Activated CD4-positive, CD25-positive, alpha-beta regulatory T cell (primary cell): ENCODE results near the gene EXOC1.
"Not testable (repeated sequence)": the region's sequence is repeated elsewhere in the genome, so short reads cannot be mapped to it uniquely, and the experiment has no call there.

Source experiments
- DNase-seq, 4 experiments: peaks; one replicate each; lab custom pipeline; 2025; lab: John Stamatoyannopoulos, UW

EXOC1 gene

GRCh38 chr4:55906323-55906722 lies 52.9 kb downstream of the EXOC1 start:
- DNase-seq: no peak

- no peak for DNase-seq
Observed at GRCh38 chr4:55906989-55907388, 53.5 kb downstream of the EXOC1 start.

GRCh38 chr4:55907469-55907868 lies 54.0 kb downstream of the EXOC1 start:
- no peak for DNase-seq

GRCh38 chr4:55910140-55910539 lies 56.7 kb downstream of the EXOC1 start:
- DNase-seq: no peak

- no peak for DNase-seq
Observed at GRCh38 chr4:55912249-55912648, 58.8 kb downstream of the EXOC1 start.

GRCh38 chr4:55920571-55920970 lies 67.1 kb downstream of the EXOC1 start:
- no peak for DNase-seq

GRCh38 chr4:55921093-55921492 lies 67.6 kb downstream of the EXOC1 start:
- no peak for DNase-seq

- no peak for DNase-seq
Observed at GRCh38 chr4:55925241-55925640, 71.8 kb downstream of the EXOC1 start.

- no peak for DNase-seq
Observed at GRCh38 chr4:55926610-55927009, 73.2 kb downstream of the EXOC1 start.

GRCh38 chr4:55927803-55928437 lies 74.5 kb downstream of the EXOC1 start:
- DNase-seq: no peak

- DNase-seq: no peak
Observed at GRCh38 chr4:55928846-55929245, 75.4 kb downstream of the EXOC1 start.

- no peak for DNase-seq
Observed at GRCh38 chr4:55931043-55931442, 77.6 kb downstream of the EXOC1 start.

- DNase-seq: no peak
Observed at GRCh38 chr4:55931833-55932232, 78.4 kb downstream of the EXOC1 start.

- no peak for DNase-seq
Observed at GRCh38 chr4:55932511-55932910, 79.1 kb downstream of the EXOC1 start.

GRCh38 chr4:55933611-55934010 lies 80.2 kb downstream of the EXOC1 start:
- DNase-seq: no peak

GRCh38 chr4:55935907-55936306 lies 82.5 kb downstream of the EXOC1 start:
- not testable (repeated sequence) for DNase-seq

- no peak for DNase-seq
Observed at GRCh38 chr4:55938481-55938880, 85.0 kb downstream of the EXOC1 start.

- DNase-seq: no peak
Observed at GRCh38 chr4:55939421-55939820, 86.0 kb downstream of the EXOC1 start.

- no peak for DNase-seq
Observed at GRCh38 chr4:55941881-55942396, 88.5 kb downstream of the EXOC1 start.

- peak in 1 of 4 experiments; percentile 0 for DNase-seq
Observed at GRCh38 chr4:55947254-55947882, 93.9 kb downstream of the EXOC1 start.

GRCh38 chr4:55947912-55948725 lies 94.7 kb downstream of the EXOC1 start:
- peak; percentile 1 to 6 (median 3) for DNase-seq

GRCh38 chr4:55948726-55949481 lies 95.5 kb downstream of the EXOC1 start, which contains the start of gene CEP135:
Gene CEP135, plus strand, starts transcription at chr4:55948945. Its CDS starts 3,186 bp downstream, at chr4:55952131.
- peak; percentile 86 to 92 (median 90) for DNase-seq
